NCI-H1436 (cell line): ENCODE data around the gene TPM2.

ENCODE experiments used
- DNase-seq: peaks from one replicate; lab custom pipeline; 2025; lab: John Stamatoyannopoulos, UW

TPM2 gene

GRCh38 chr9:35679091-35679490 is 10.6 kb downstream of the TPM2 start:
- DNase-seq, result no peak

- DNase-seq, result no peak
Measured at GRCh38 chr9:35675732-35676392, 13.9 kb downstream of the TPM2 start.

GRCh38 chr9:35675204-35675603 is 14.5 kb downstream of the TPM2 start:
- DNase-seq, result no peak

- DNase-seq, result no peak
Measured at GRCh38 chr9:35674025-35674361, 15.7 kb downstream of the TPM2 start.

- no peak for DNase-seq
Measured at GRCh38 chr9:35673132-35674024, 16.3 kb downstream of the TPM2 start, which contains the start of gene CA9. Gene CA9 (plus strand): TSS chr9:35673928. CDS start chr9:35673960, 32 bp downstream.

GRCh38 chr9:35669331-35670145 is 20.2 kb downstream of the TPM2 start:
- DNase-seq, result no peak

GRCh38 chr9:35667939-35668338 is 21.8 kb downstream of the TPM2 start:
- DNase-seq, result no peak

GRCh38 chr9:35666549-35666948 is 23.2 kb downstream of the TPM2 start:
- no peak for DNase-seq

GRCh38 chr9:35666045-35666444 is 23.7 kb downstream of the TPM2 start:
- no peak for DNase-seq

GRCh38 chr9:35665471-35665818 is 24.3 kb downstream of the TPM2 start:
- no peak for DNase-seq

- DNase-seq, result peak; percentile 76
Measured at GRCh38 chr9:35664531-35665470, 24.9 kb downstream of the TPM2 start, which contains the start of gene ARHGEF39. Gene ARHGEF39 (minus strand): TSS chr9:35665195. CDS start chr9:35665169, 26 bp downstream.

GRCh38 chr9:35662437-35662836 is 27.3 kb downstream of the TPM2 start:
- no peak for DNase-seq

GRCh38 chr9:35661756-35662350 is 27.9 kb downstream of the TPM2 start:
- DNase-seq, result no peak

GRCh38 chr9:35660966-35661415 is 28.7 kb downstream of the TPM2 start:
- no peak for DNase-seq

- peak; percentile 35 for DNase-seq
Measured at GRCh38 chr9:35659340-35659739, 30.4 kb downstream of the TPM2 start.

GRCh38 chr9:35658968-35659220 is 30.8 kb downstream of the TPM2 start:
- DNase-seq, result no peak

GRCh38 chr9:35658137-35658967 is 31.4 kb downstream of the TPM2 start, which contains the start of gene CCDC107:
Gene CCDC107 (plus strand): TSS chr9:35658292. CDS start chr9:35658380, 88 bp downstream.
- peak; percentile 79 for DNase-seq

- peak; percentile 97 for DNase-seq
Measured at GRCh38 chr9:35657546-35658136, 32.1 kb downstream of the TPM2 start, which contains the start of gene RMRP. Gene RMRP (minus strand): TSS chr9:35658019.

GRCh38 chr9:35656831-35657545 is 32.7 kb downstream of the TPM2 start:
- DNase-seq, result no peak
